ENCODE data around the gene MAL.

DNA sequence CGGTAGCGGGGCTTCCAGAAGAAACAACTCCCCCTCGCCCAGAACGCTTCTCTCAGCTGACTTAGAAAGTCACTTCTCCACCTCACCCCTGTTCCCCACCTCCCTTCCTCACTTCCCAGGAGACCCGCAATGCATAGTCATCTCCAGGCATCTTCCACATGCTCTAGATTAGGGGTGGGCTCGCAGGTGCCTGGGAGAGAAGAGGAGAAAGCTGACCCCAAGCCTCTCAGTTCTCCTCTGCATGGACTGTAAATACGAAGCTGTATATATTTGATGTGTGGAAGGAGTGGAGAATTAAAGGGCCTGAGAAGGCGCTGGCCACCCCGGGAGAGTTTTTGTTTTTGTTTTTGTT lies 1.8 kb downstream of the MAL start:
- TF ChIP-seq EZH2phosphoT487 (IDR thresholded peaks at IDR 0.05): no peak
- TF ChIP-seq, protein P1, sequence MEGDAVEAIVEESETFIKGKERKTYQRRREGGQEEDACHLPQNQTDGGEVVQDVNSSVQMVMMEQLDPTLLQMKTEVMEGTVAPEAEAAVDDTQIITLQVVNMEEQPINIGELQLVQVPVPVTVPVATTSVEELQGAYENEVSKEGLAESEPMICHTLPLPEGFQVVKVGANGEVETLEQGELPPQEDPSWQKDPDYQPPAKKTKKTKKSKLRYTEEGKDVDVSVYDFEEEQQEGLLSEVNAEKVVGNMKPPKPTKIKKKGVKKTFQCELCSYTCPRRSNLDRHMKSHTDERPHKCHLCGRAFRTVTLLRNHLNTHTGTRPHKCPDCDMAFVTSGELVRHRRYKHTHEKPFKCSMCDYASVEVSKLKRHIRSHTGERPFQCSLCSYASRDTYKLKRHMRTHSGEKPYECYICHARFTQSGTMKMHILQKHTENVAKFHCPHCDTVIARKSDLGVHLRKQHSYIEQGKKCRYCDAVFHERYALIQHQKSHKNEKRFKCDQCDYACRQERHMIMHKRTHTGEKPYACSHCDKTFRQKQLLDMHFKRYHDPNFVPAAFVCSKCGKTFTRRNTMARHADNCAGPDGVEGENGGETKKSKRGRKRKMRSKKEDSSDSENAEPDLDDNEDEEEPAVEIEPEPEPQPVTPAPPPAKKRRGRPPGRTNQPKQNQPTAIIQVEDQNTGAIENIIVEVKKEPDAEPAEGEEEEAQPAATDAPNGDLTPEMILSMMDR (IDR thresholded peaks at IDR 0.05): no peak
